OCI-M2 (cell line): ENCODE measurements around the gene RPIA.
A peak's percentile ranks its signal among the peaks of the same experiment; 100 is the strongest.
"Not testable (repeated sequence)": the region's sequence is repeated elsewhere in the genome, so short reads cannot be mapped to it uniquely, and the experiment has no call there.

Source experiments
- DNase-seq: peaks from one replicate; lab custom pipeline; 2025; ENCODE audit not compliant: unreplicated experiment; lab: John Stamatoyannopoulos, UW

Gene RPIA

GRCh38 chr2:88691339-88692183 is at the start of gene RPIA:
TSS of gene RPIA (plus strand) at chr2:88691673. CDS start at chr2:88691699, 26 bp downstream.
- DNase-seq, result peak; percentile 70

- DNase-seq, result no peak
These were observed 49.2 kb upstream of the RPIA start for GRCh38 chr2:88642278-88642677.

- not testable (repeated sequence) for DNase-seq
These were observed 46.1 kb upstream of the RPIA start for GRCh38 chr2:88645291-88645882.

GRCh38 chr2:88651646-88652045 is 39.8 kb upstream of the RPIA start:
- no peak for DNase-seq

GRCh38 chr2:88654714-88655113 is 36.8 kb upstream of the RPIA start:
- DNase-seq, result no peak

- DNase-seq, result no peak
These were observed 34.8 kb upstream of the RPIA start for GRCh38 chr2:88656690-88657089.

- no peak for DNase-seq
These were observed 34.3 kb upstream of the RPIA start for GRCh38 chr2:88657131-88657530.

GRCh38 chr2:88658326-88658725 is 33.1 kb upstream of the RPIA start:
- DNase-seq, result no peak

GRCh38 chr2:88658881-88659537 is 32.5 kb upstream of the RPIA start:
- no peak for DNase-seq

GRCh38 chr2:88659538-88659915 is 31.9 kb upstream of the RPIA start:
- no peak for DNase-seq

GRCh38 chr2:88660622-88661021 is 30.9 kb upstream of the RPIA start:
- DNase-seq, result no peak

- DNase-seq, result no peak
These were observed 24.9 kb upstream of the RPIA start for GRCh38 chr2:88666576-88666975.

GRCh38 chr2:88667219-88667618 is 24.3 kb upstream of the RPIA start:
- DNase-seq, result no peak

- no peak for DNase-seq
These were observed 22.6 kb upstream of the RPIA start for GRCh38 chr2:88668862-88669261.

GRCh38 chr2:88669482-88670214 is 21.8 kb upstream of the RPIA start:
- no peak for DNase-seq

- DNase-seq, result no peak
These were observed 19.6 kb upstream of the RPIA start for GRCh38 chr2:88671786-88672427.

- no peak for DNase-seq
These were observed 18.1 kb upstream of the RPIA start for GRCh38 chr2:88673363-88673762.

- DNase-seq, result no peak
These were observed 11.1 kb upstream of the RPIA start for GRCh38 chr2:88680266-88680902.

- no peak for DNase-seq
These were observed 10.6 kb upstream of the RPIA start for GRCh38 chr2:88680916-88681315.
